HEK293 (cell line): ENCODE measurements around the gene ACAA1.

Source experiments
- CTCF ChIA-PET: fragments of 350-600 bp; formaldehyde crosslinking; extraction: SDS; loops from one replicate; lab custom pipeline; 2021; ENCODE audit warnings: antibody characterized with exemption; lab: Yijun Ruan, JAX
- POLR2A ChIA-PET: fragments of 300-600 bp; formaldehyde crosslinking; extraction: SDS; loops from one replicate; lab custom pipeline; 2020; ENCODE audit warnings: antibody characterized with exemption, inconsistent platforms; lab: Yijun Ruan, JAX
- H3K27ac ChIP-seq: fragments of 200-500 bp; sonication (Bioruptor generic); 2 replicates; pipeline ENCODE4 v1.5.1; 2014; ENCODE audit warnings: low read depth, low read length, control low read depth, inconsistent platforms; ENCODE audit errors: extremely low read depth
- H3K36me3 ChIP-seq, 2 experiments: fragments of 200-500 bp in 1 of 2; sonication (Bioruptor generic) in 1 of 2; 1 replicate in 1 of 2; 2 replicates in 1 of 2; pipeline ENCODE4 v1.5.1; 2014 to 2017; ENCODE audit warnings: inconsistent platforms in 2 of 2, low read length in 2 of 2; ENCODE audit not compliant: control insufficient read depth in 2 of 2, insufficient read depth in 1 of 2
- H3K4me1 ChIP-seq: fragments of 200-500 bp; sonication (Bioruptor generic); 2 replicates; pipeline ENCODE4 v1.5.1; 2014; ENCODE audit warnings: mild to moderate bottlenecking, low read length, inconsistent platforms; ENCODE audit not compliant: control insufficient read depth, insufficient read depth
- H3K4me3 ChIP-seq: 2 replicates; pipeline ENCODE4 v1.5.1; 2011; ENCODE audit warnings: low read depth, mild to moderate bottlenecking, control low read depth, low read length, moderate library complexity
- H3K9me3 ChIP-seq: fragments of 200-500 bp; sonication (Bioruptor generic); 2 replicates; pipeline ENCODE4 v1.5.1; 2014; ENCODE audit warnings: low read depth, low read length, inconsistent platforms; ENCODE audit not compliant: control insufficient read depth, insufficient read depth
- FEZF1 ChIP-seq: fragments of 450-650 bp; formaldehyde crosslinking; IDR thresholded peaks from 2 replicates; pipeline ENCODE4 v1.5.1; 2016; ENCODE audit warnings: missing biosample characterization, missing genetic modification characterization
- HOXD13 ChIP-seq: sonication (generic); formaldehyde crosslinking; IDR thresholded peaks from 2 replicates; pipeline ENCODE4 v1.8.0; 2022; ENCODE audit warnings: missing genetic modification reagents, borderline replicate concordance
- INSM2 ChIP-seq: fragments of 450-650 bp; formaldehyde crosslinking; IDR thresholded peaks from 2 replicates; pipeline ENCODE4 v1.5.1; 2016; ENCODE audit warnings: missing biosample characterization, missing genetic modification characterization
- KLF17 ChIP-seq: fragments of 450-650 bp; formaldehyde crosslinking; IDR thresholded peaks from 2 replicates; pipeline ENCODE4 v1.5.1; 2016; ENCODE audit warnings: missing biosample characterization, missing genetic modification characterization
- KLF7 ChIP-seq: fragments of 450-650 bp; formaldehyde crosslinking; IDR thresholded peaks from 2 replicates; pipeline ENCODE4 v1.5.1; 2016; ENCODE audit warnings: missing biosample characterization, missing genetic modification characterization, borderline replicate concordance
- SP2 ChIP-seq: fragments of 450-650 bp; formaldehyde crosslinking; IDR thresholded peaks from 2 replicates; pipeline ENCODE4 v1.5.1; 2016; ENCODE audit warnings: missing biosample characterization, missing genetic modification characterization
- TRIM28 ChIP-seq: IDR thresholded peaks from 2 replicates; pipeline ENCODE4 v1.6.1; 2011; ENCODE audit warnings: low read length, control low read depth, borderline replicate concordance
- TSHZ1 ChIP-seq: fragments of 450-650 bp; formaldehyde crosslinking; IDR thresholded peaks from 2 replicates; pipeline ENCODE4 v1.5.1; 2016; ENCODE audit warnings: missing biosample characterization, missing genetic modification characterization, borderline replicate concordance
- ZBTB11 ChIP-seq: fragments of 450-650 bp; formaldehyde crosslinking; conservative IDR thresholded peaks from 2 replicates; pipeline ENCODE4 v1.5.1; 2016; ENCODE audit warnings: low read depth, missing biosample characterization, missing genetic modification characterization
- ZFP69B ChIP-seq: fragments of 450-650 bp; formaldehyde crosslinking; IDR thresholded peaks from 2 replicates; pipeline ENCODE4 v1.5.1; 2016; ENCODE audit warnings: missing biosample characterization, missing genetic modification characterization
- ZNF133 ChIP-seq: fragments of 450-650 bp; formaldehyde crosslinking; IDR thresholded peaks from 2 replicates; pipeline ENCODE4 v1.5.1; 2016; ENCODE audit warnings: missing biosample characterization, missing genetic modification characterization
- ZNF24 ChIP-seq: fragments of 450-650 bp; formaldehyde crosslinking; IDR thresholded peaks from 2 replicates; pipeline ENCODE4 v1.5.1; 2016; ENCODE audit warnings: missing biosample characterization, missing genetic modification characterization
- ZNF366 ChIP-seq: fragments of 450-650 bp; formaldehyde crosslinking; conservative IDR thresholded peaks from 2 replicates; pipeline ENCODE4 v1.5.1; 2016; ENCODE audit warnings: missing biosample characterization, missing genetic modification characterization
- ZNF423 ChIP-seq: fragments of 450-650 bp; formaldehyde crosslinking; IDR thresholded peaks from 2 replicates; pipeline ENCODE4 v1.5.1; 2016; ENCODE audit warnings: missing biosample characterization, missing genetic modification characterization
- ZNF426 ChIP-seq: fragments of 450-650 bp; formaldehyde crosslinking; IDR thresholded peaks from 2 replicates; pipeline ENCODE4 v1.5.1; 2017; ENCODE audit warnings: missing biosample characterization, missing genetic modification characterization, mild to moderate bottlenecking, inconsistent platforms, moderate library complexity
- ZNF488 ChIP-seq: fragments of 450-650 bp; formaldehyde crosslinking; IDR thresholded peaks from 2 replicates; pipeline ENCODE4 v1.5.1; 2016; ENCODE audit warnings: missing biosample characterization, missing genetic modification characterization
- ZNF521 ChIP-seq: fragments of 450-650 bp; formaldehyde crosslinking; IDR thresholded peaks from 2 replicates; pipeline ENCODE4 v1.5.1; 2017; ENCODE audit warnings: missing biosample characterization, mild to moderate bottlenecking, missing genetic modification characterization
- ZNF610 ChIP-seq: fragments of 450-650 bp; formaldehyde crosslinking; IDR thresholded peaks from 2 replicates; pipeline ENCODE4 v1.5.1; 2016; ENCODE audit warnings: missing biosample characterization, missing genetic modification characterization, borderline replicate concordance
- ZNF660 ChIP-seq: fragments of 450-650 bp; IDR thresholded peaks from 2 replicates; pipeline ENCODE4 v1.5.1; 2018; ENCODE audit warnings: missing biosample characterization, mild to moderate bottlenecking, missing genetic modification characterization
- ZNF664 ChIP-seq: fragments of 450-650 bp; formaldehyde crosslinking; IDR thresholded peaks from 2 replicates; pipeline ENCODE4 v1.5.1; 2016; ENCODE audit warnings: missing biosample characterization, missing genetic modification characterization
- ZNF843 ChIP-seq: fragments of 450-650 bp; formaldehyde crosslinking; IDR thresholded peaks from 2 replicates; pipeline ENCODE4 v1.5.1; 2016; ENCODE audit warnings: missing biosample characterization, missing genetic modification characterization

ACAA1 gene

GRCh38 chr3:38154033-38154494 lies 17.1 kb upstream of the ACAA1 start (continued):
- TF ChIP-seq TSHZ1 (tag by site-specific recombination) = no peak
- TF ChIP-seq ZBTB11 (tag by site-specific recombination) = no peak
- TF ChIP-seq ZNF488 (tag by site-specific recombination) = no peak
- TF ChIP-seq ZNF426 = no peak
- peak; percentile 54; the same call in 1 of the 2 replicates for TF ChIP-seq ZNF843 (tag by site-specific recombination)
- no peak for TF ChIP-seq FEZF1
- TF ChIP-seq ZNF24 (tag by site-specific recombination) = peak; percentile 59; the same call in 1 of the 2 replicates
- no peak; the same call in 1 of the 2 replicates for TF ChIP-seq ZNF660
- no peak for TF ChIP-seq ZNF366 (tag by site-specific recombination)
- TF ChIP-seq ZNF664 (tag by site-specific recombination) = peak; percentile 70; the same call in 1 of the 2 replicates
- no peak for TF ChIP-seq ZFP69B (tag by site-specific recombination)
- no peak for TF ChIP-seq TRIM28

- Histone ChIP-seq H3K4me3 (no peak overlapping the region), H3K27ac (no peak overlapping the region), H3K9me3 (no peaks in the 10 kb centered on the region), H3K36me3 (no peaks in the 10 kb centered on the region), H3K4me1 (peaks cover 4% of the 10 kb centered on the region; the same call in 1 of the 2 replicates)
- CTCF ChIA-PET = interaction anchor here (0.6 to 0.7 kb wide), 2 partner anchors 115 to 156 kb away, joined by 3 read pairs; no protein-coding TSS in a partner anchor
- POLR2A ChIA-PET = no interaction called here
- no peak for TF ChIP-seq KLF7 (tag by site-specific recombination)
- TF ChIP-seq SP2 = no peak
- no peak for TF ChIP-seq ZBTB11 (tag by site-specific recombination)
- no peak for TF ChIP-seq ZNF423
- no peak for TF ChIP-seq HOXD13 (CRISPR knock-in tag)
- TF ChIP-seq KLF17 = no peak
- no peak for TF ChIP-seq ZNF610
- no peak for TF ChIP-seq ZNF521 (tag by site-specific recombination)
- TF ChIP-seq ZNF133 (tag by site-specific recombination) = no peak
- no peak for TF ChIP-seq INSM2
Measured at GRCh38 chr3:38153221-38153620, 16.3 kb upstream of the ACAA1 start.
